Liver (tissue), 9 donors: Measurements from ENCODE around the gene ERCC4. TPM values are rescaled to one million over a fixed set of nuclear protein-coding genes. Genes with fewer than 3 reads are reported as not detected.

ENCODE experiments used
- DNase-seq: peaks from one replicate; pipeline ENCODE4 v3.0.0-alpha.2; 2017; ENCODE audit warnings: low spot score
- H3K27ac ChIP-seq, 2 donors: one replicate each; pipeline ENCODE4 v1.7.0; 2013; ENCODE audit warnings: inconsistent platforms in 2 of 2, low read length in 2 of 2, control low read depth in 1 of 2, low read depth in 1 of 2, mild to moderate bottlenecking in 1 of 2
- H3K27me3 ChIP-seq, 4 donors: one replicate each; pipeline versions ENCODE4 v1.6.1 to v1.7.0; 2013; ENCODE audit warnings: low read length in 3 of 4, inconsistent platforms in 1 of 4, mild to moderate bottlenecking in 1 of 4, moderate library complexity in 1 of 4; ENCODE audit not compliant: control insufficient read depth in 4 of 4, insufficient read depth in 4 of 4
- H3K36me3 ChIP-seq, 4 donors: one replicate each; pipeline versions ENCODE4 v1.6.1 to v1.7.0; 2013; ENCODE audit warnings: low read length in 3 of 4, mild to moderate bottlenecking in 3 of 4, low read depth in 1 of 4, moderate library complexity in 1 of 4; ENCODE audit not compliant: control insufficient read depth in 4 of 4, insufficient read depth in 3 of 4
- H3K4me1 ChIP-seq, 4 donors: one replicate each; pipeline versions ENCODE4 v1.6.1 to v1.7.0; 2013; ENCODE audit warnings: low read length in 3 of 4, mild to moderate bottlenecking in 3 of 4, moderate library complexity in 1 of 4; ENCODE audit not compliant: control insufficient read depth in 4 of 4, insufficient read depth in 4 of 4
- H3K4me3 ChIP-seq, 3 donors: one replicate each; pipeline versions ENCODE4 v1.6.1 to v1.7.0; 2013; ENCODE audit warnings: low read length in 3 of 3, control low read depth in 1 of 3, low read depth in 1 of 3, mild to moderate bottlenecking in 1 of 3
- H3K9ac ChIP-seq, 2 donors: one replicate each; pipeline ENCODE4 v1.7.0; 2013; ENCODE audit warnings: low read length in 2 of 2, mild to moderate bottlenecking in 2 of 2, moderate library complexity in 2 of 2, control low read depth in 1 of 2, low read depth in 1 of 2
- H3K9me3 ChIP-seq, 4 donors: one replicate each; pipeline versions ENCODE4 v1.6.1 to v1.7.0; 2013; ENCODE audit warnings: low read length in 3 of 4; ENCODE audit not compliant: control insufficient read depth in 4 of 4
- ATF3 ChIP-seq: IDR thresholded peaks from 2 replicates; pipeline ENCODE4 v1.6.1; 2016; ENCODE audit warnings: antibody characterized with exemption
- CTCF ChIP-seq: fragments of 150-350 bp; IDR thresholded peaks from 2 replicates; pipeline ENCODE4 v1.5.1; 2017; ENCODE audit warnings: improper control_type of control experiment, low read depth, low read length; ENCODE audit not compliant: missing input control
- EGR1 ChIP-seq, 2 donors: IDR thresholded peaks; 2 replicates each; pipeline ENCODE4 v1.6.1; 2016 to 2018; ENCODE audit warnings: antibody characterized with exemption in 2 of 2, low read depth in 2 of 2
- FOXA1 ChIP-seq: IDR thresholded peaks from 2 replicates; pipeline ENCODE4 v1.6.1; 2016; ENCODE audit warnings: antibody characterized with exemption
- FOXA2 ChIP-seq: IDR thresholded peaks from 2 replicates; pipeline ENCODE4 v1.6.1; 2016; ENCODE audit warnings: antibody characterized with exemption
- GABPA ChIP-seq, 2 donors: IDR thresholded peaks in 1 of 2; conservative IDR thresholded peaks in 1 of 2; 2 replicates each; pipeline ENCODE4 v1.6.1; 2016; ENCODE audit warnings: antibody characterized with exemption in 2 of 2, mild to moderate bottlenecking in 1 of 2, moderate library complexity in 1 of 2
- HNF4A ChIP-seq, 2 donors: conservative IDR thresholded peaks; 2 replicates each; pipeline ENCODE4 v1.6.1; 2016; ENCODE audit warnings: antibody characterized with exemption in 2 of 2, mild to moderate bottlenecking in 2 of 2
- HNF4G ChIP-seq: IDR thresholded peaks from 2 replicates; pipeline ENCODE4 v1.6.1; 2016; ENCODE audit warnings: antibody characterized with exemption
- JUND ChIP-seq, 2 donors: IDR thresholded peaks; 2 replicates each; pipeline ENCODE4 v1.6.1; 2016; ENCODE audit warnings: antibody characterized with exemption in 2 of 2
- NR2F2 ChIP-seq: IDR thresholded peaks from 2 replicates; pipeline ENCODE4 v1.6.1; 2016; ENCODE audit warnings: antibody characterized with exemption
- RAD21 ChIP-seq, 2 donors: IDR thresholded peaks; 2 replicates each; pipeline ENCODE4 v1.6.1; 2016; ENCODE audit warnings: antibody characterized with exemption in 2 of 2, mild to moderate bottlenecking in 2 of 2
- REST ChIP-seq: IDR thresholded peaks from 2 replicates; pipeline ENCODE4 v1.6.1; 2016; ENCODE audit warnings: antibody characterized with exemption, mild to moderate bottlenecking
- RXRA ChIP-seq, 2 donors: IDR thresholded peaks; 2 replicates each; pipeline ENCODE4 v1.6.1; 2017 to 2018; ENCODE audit warnings: antibody characterized with exemption in 2 of 2, mild to moderate bottlenecking in 1 of 2
- TAF1 ChIP-seq: conservative IDR thresholded peaks from 2 replicates; pipeline ENCODE4 v1.6.1; 2016; ENCODE audit warnings: antibody characterized with exemption, mild to moderate bottlenecking
- YY1 ChIP-seq: IDR thresholded peaks from 2 replicates; pipeline ENCODE4 v1.6.1; 2016; ENCODE audit warnings: antibody characterized with exemption, mild to moderate bottlenecking
- ZBTB33 ChIP-seq: IDR thresholded peaks from 2 replicates; pipeline ENCODE4 v1.6.1; 2016; ENCODE audit warnings: antibody characterized with exemption
- WGBS: extraction: QIAGEN DNeasy Blood & Tissue Kit; methylation state at CpG from one replicate; pipeline ENCODE4 v1.1.7; 2013; 5-methylcytosine and 5-hydroxymethylcytosine counted together
- polyA plus RNA-seq, 2 donors: library from polyadenylated mRNA; stranded (reverse) in 1 of 2; unstranded in 1 of 2; fragments of 200-250 nt in 1 of 2; fragments of >200 nt in 1 of 2; fragmentation: Nextera tagmentation in 1 of 2; extraction: Ambion mirVana in 1 of 2; gene quantifications; one replicate each; pipeline versions ENCODE4 v1.2.1 to v1.2.3, GENCODE V29; 2013 to 2015
- total RNA-seq, 2 donors: library from RNA; depleted of rRNA; stranded (reverse); fragments of >200 nt; gene quantifications; one replicate each; pipeline ENCODE4 v1.2.3, GENCODE V29; 2014
- donor health status: healthy.
- donor health status: healthy.
- donor health status: healthy.
- donor health status: healthy.
- donor health status: healthy.

The ERCC4 gene
- total and polyA plus RNA-seq, 4 donors = 1.6 to 11.1 (median 4.9) TPM

- DNase-seq = no peak
- WGBS = 26% methylated on average over 5 of the region's 5 CpGs
- Histone ChIP-seq H3K36me3 (no peaks in the 10 kb centered on the region), H3K27ac (no peak overlapping the region), H3K9ac (no peak overlapping the region), H3K27me3 (no peaks in the 10 kb centered on the region), H3K4me3 (no peak overlapping the region), H3K9me3 (no peaks in the 10 kb centered on the region), H3K4me1 (peaks cover 0 to 5% (median 1%) of the 10 kb centered on the region in 4 donors)
- TF ChIP-seq FOXA2 (no peak), CTCF (peak; percentile 39), RAD21 (IDR thresholded peaks at IDR 0.05) (peak; percentile 83 to 84)
Observed at GRCh38 chr16:13873835-13874438, 46.0 kb upstream of the ERCC4 start.

GRCh38 chr16:13875614-13876284 is 44.2 kb upstream of the ERCC4 start:
- no peak overlapping the region for H3K4me3 ChIP-seq
- no peaks in the 10 kb centered on the region for H3K36me3 ChIP-seq
- no peaks in the 10 kb centered on the region for H3K9me3 ChIP-seq
- H3K9ac ChIP-seq = no peak overlapping the region
- H3K27me3 ChIP-seq = no peaks in the 10 kb centered on the region
- H3K4me1 ChIP-seq = peaks cover 0 to 5% (median 1%) of the 10 kb centered on the region in 4 donors
- H3K27ac ChIP-seq = no peak overlapping the region
- WGBS = 78% methylated on average over 5 of the region's 5 CpGs
- no peak for DNase-seq
- TF ChIP-seq EGR1 (IDR thresholded peaks at IDR 0.05; ENCODE audit: low read depth in 2 of 2) = no peak
- TF ChIP-seq TAF1 = no peak
- TF ChIP-seq HNF4G = no peak
- peak in 1 of 2 donors; percentile 15 for TF ChIP-seq RXRA (IDR thresholded peaks at IDR 0.05)

GRCh38 chr16:13883276-13883675 is 36.7 kb upstream of the ERCC4 start:
- DNase-seq = no peak
- no peaks in the 10 kb centered on the region for H3K27me3 ChIP-seq
- no peak overlapping the region for H3K4me3 ChIP-seq
- H3K9ac ChIP-seq = no peak overlapping the region
- no peak overlapping the region for H3K27ac ChIP-seq
- H3K4me1 ChIP-seq = no peaks in the 10 kb centered on the region
- WGBS = 68% methylated on average over 11 of the region's 11 CpGs
- H3K9me3 ChIP-seq = peaks cover 0 to 6% (median 4%) of the 10 kb centered on the region in 4 donors
- H3K36me3 ChIP-seq = no peaks in the 10 kb centered on the region
- TF ChIP-seq JUND (IDR thresholded peaks at IDR 0.05) (no peak), FOXA1 (no peak), HNF4G (no peak), HNF4A (conservative IDR thresholded peaks at IDR 0.05) (no peak), EGR1 (IDR thresholded peaks at IDR 0.05; ENCODE audit: low read depth in 2 of 2) (no peak), TAF1 (no peak), YY1 (no peak), RAD21 (IDR thresholded peaks at IDR 0.05) (no peak), GABPA (IDR thresholded peaks at IDR 0.05 in 1 of 2, conservative IDR thresholded peaks at IDR 0.05 in 1 of 2) (no peak), CTCF (no peak), RXRA (IDR thresholded peaks at IDR 0.05) (no peak), ATF3 (no peak), FOXA2 (no peak), NR2F2 (no peak), REST (no peak), ZBTB33 (no peak)
